CD4-positive, alpha-beta T cell treated with Interleukin-10 for 1 hour (primary cell): ENCODE measurements around the gene RPL7A.

Source experiments
- DNase-seq: peaks from one replicate; pipeline ENCODE4 v3.0.0-alpha.2; 2020

Gene RPL7A

GRCh38 chr9:133393399-133393798 is 45.4 kb downstream of the RPL7A start:
- DNase-seq, result no peak

DNA sequence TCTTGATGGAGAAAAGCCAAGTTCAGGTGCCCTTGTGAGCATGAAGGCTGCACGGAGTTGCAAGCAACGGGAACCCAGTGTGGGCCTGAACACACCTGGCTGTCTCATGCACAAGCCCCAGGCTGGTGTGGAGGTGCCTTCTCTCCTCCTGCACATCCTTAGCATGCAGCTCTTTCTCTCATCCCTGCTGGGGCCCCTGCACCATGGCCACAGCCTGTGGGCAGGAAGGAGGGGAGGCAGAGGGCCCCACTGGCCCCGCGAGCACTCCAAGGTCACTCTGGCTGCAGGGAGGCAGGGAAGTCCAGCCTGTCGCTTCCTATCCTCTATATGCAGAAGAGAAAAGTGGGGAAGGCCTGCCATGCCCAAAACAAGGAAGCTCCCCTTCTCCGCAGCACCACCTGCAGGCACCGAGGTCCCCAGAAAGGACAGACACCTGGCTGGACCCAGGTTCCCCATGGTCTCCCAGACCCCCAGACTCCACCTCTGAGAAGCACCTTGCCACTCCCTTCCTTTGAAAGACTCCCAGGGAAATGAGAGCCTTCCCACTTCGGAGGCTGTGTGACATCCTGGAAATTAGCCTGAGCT is 46.8 kb downstream of the RPL7A start:
- DNase-seq, result no peak

GRCh38 chr9:133396952-133397351 is 48.9 kb downstream of the RPL7A start:
- DNase-seq, result no peak

DNA sequence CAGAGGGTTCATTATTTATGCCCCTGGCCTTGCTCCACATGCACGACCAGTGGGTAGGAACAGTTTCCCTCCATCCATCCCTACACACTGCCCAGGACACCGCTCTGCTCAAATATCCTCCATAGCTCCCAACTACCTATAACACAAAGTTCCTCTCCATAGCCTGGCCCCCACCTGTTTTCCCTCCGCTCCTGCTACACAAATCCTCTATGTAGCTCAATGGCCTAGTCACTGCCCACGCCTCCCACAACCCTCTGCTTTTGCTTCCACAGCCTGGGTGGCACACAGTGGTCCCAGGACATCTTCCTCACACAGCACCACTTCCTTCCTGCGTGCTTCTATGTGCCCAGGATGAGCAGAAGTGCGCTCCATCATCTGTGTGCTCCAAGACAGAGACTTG is 49.4 kb downstream of the RPL7A start:
- no peak for DNase-seq

DNA sequence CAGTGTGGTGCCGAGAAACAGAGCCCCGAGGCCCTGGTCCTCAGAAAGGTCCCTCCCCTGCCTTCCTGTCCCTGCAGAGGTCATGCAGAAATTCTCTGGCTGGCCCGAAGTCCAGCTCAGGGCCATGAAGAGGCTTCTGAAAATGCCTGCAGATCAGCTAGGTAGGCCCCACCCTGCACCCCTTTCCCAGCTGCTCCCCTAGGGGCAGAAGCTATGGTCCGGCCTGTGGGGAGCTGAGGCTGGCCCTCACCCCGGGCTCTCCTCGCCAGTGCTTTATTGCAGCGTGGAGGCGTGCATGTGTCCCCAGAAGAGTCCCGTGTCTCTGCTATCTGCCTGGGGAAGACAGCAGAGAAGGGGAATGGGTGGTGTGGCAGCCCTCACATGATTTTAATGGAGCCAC is 49.9 kb downstream of the RPL7A start:
- no peak for DNase-seq

DNA sequence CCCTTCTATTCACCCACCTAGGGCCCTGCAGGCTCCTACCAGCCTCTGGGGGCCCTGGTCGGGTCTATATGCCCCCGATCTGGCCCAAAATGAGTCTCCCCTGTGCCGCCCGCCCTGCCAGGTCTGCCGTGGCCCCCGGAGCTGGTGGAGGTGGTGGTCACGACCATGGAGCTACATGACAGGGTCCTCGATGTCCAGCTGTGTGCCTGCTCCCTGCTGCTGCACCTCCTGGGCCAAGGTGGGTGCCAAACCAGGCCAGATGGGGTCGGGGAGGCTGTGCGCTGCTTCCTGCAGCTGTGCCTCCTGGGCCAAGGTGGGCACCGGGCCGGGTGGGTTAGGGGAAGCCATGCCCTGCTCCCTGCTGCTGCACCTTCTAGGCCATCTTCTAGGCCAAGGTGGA is 52.3 kb downstream of the RPL7A start:
- no peak for DNase-seq
